ENCODE results near the gene TES.

TES gene

DNA sequence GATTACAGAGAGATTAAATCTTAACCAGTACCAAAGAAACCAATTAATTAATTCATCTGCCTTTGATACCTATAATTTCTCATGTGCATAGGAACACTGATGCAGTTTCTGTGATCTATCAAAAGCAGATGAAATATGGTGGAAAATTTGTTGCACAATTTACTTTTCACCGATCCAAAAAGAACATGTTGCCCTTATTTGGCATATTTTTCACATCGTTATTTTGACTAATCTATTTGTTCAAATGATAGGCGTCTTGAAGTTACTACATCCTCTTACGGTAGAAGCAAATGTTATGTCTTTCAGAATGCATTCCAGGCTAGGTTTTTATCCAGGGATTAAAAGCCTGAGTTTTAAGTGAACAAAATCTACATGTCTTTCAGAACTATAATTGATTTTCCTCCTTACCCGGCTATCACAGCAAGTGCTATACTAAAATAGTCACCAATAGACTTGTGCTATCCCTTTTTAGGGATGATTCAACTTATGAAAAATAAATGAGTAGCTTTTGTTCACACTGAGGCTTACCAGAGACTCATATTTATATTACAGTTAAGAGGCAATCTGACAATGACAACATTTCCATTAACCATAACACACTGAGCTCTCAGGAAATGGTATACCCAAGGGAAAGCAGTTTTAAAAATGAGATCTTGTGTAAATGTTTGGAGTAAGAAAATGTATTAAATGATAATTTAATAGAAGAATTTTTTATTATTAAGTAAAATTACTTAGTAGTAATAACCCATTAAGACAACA, 16.8 kb upstream of the TES start:
- no peak for DNase-seq (ENCODE audit: low read depth in 3 of 3)

DNA sequence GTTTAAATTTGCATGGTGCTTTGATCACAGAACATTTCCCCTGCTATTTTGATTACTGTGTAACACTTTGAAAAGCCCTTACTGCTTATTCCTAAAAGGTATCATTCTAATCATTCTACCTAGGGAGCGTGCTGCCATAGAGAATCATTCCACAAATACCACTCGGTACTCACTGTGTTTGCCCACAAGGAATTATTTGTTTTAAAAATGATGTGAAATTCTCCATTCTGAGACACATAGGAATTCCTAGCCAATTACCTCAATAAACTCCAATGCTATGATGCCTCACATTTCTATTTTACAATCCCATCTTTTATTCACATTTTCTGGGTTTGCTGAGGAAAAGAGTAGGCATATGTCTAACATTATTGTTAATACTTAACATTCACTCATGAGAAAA, 16.2 kb upstream of the TES start:
- DNase-seq (ENCODE audit: low read depth in 3 of 3): no peak

DNA sequence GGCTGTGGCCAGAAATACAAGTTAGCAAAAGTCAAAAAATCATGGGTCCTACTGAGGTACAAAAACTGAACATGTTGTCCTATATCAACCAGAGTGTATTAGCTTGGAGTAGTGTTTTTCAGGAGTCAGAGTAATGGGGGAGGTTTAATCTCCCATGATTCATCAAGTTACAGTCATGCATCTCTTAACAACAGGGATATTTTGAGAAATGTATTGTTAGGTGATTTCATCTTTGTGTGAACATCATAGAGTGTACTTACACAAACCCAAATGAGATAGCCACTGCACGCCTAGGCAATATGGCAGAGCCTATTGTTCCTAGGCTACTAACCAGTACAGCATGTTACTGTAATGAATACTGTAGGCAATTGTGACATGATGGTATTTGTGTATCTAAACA, 14.9 kb upstream of the TES start:
- no peak for DNase-seq (ENCODE audit: low read depth in 3 of 3)

DNA sequence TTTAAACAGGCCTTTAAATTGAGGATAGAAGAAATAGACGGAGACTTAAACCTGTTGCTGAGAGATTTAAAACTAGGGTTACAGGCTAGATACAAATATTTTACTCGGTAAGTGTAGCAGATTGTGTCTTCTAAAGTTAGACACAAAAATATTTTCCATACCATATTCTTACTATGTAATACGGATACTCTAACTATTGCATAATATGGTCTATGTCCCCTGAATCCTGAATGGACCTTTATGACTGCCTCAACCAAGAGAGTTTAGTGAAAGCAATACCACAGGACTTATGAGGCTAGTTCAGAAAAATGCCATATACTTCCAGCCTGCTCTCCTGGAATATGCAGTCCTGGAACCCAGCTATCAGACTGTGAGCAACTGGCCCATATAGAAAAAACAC, 13.4 kb upstream of the TES start:
- DNase-seq (ENCODE audit: low read depth in 3 of 3): no peak

DNA sequence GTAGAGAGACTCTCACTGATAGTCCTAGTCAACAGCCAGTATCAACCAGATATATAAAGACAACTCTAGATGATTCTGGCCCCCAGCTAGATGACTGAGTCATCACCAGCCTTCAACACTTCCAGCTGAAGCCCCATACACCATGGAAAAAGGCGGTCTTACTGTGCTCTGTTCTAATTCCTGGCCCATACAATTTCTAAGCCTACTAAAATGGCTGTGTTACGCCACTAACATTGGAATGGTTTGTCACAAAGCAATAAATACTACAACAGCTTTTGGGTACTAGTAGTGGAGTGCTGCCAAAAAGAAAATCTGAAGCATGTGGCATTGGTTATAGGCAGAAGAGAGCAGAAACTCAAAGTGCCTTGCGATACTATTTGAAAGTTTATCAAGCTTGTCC, 13.0 kb upstream of the TES start:
- no peak for DNase-seq (ENCODE audit: low read depth in 3 of 3)

DNA sequence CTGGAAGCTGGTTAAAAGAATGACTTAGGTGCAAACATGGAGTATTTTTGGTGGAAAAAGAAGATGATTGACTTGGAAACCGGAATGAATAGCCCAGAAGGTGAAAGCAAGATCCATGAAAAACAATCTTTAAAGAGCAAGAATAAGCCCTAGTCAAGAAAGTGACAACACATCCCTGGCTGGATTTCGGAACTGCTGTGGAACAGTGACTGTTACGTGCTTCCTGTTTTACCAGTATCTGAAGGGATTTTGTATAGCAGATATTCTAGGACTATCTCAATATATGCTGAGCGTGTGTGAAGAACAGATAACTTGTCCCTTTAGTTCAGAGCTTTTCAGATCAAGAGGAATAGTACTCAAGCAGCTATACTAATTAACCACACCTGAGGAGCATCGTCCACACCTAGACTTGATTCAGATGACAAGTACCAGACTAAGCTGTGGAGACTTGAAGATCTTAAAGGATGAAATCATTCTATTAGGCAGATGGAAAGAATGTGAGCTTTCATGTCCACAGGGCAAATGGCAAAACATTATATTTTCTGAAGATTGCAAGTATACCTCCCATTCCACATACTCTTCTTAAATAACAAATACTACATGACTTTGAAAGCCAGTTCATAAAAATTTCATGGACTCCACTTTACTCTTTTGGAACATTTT, 11.5 kb upstream of the TES start:
- no peak for DNase-seq (ENCODE audit: low read depth in 3 of 3)

DNA sequence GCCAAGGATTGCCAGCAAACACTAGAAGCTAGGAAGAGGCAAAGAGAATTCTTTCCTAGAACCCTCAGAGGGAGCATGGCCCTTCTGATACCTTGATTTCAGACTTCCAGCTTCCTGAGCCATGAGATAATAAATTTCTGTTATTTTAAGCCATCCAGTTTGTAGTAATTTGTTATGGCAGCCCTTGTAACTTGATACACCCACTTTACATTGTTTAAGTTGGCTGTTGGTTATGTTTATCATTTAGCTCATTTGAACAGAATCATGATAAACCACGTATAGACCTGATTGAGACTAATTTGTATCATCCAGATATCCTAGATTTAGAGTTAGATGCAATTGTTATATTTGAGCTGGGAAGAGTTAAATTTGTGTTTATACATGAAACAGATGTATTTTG, 9.4 kb upstream of the TES start:
- no peak for DNase-seq (ENCODE audit: low read depth in 3 of 3)

DNA sequence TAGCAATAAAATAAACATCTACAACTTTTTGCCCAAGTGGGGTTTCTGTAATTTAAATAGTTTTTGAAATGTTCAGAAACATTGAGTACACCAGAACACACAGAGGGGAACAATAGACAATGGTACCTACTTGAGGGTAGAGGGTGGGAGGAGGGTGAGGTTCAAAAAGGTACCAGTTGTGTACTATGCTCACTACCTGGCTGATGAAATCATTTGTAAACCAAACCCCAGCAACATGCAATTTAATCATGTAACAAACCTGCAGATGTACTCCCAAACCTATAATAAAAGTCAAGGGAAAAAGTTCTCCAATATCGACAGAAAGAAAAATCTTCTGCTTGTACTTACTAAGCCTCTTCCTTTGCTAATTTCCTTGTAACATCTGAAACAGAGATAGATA, 4.2 kb upstream of the TES start:
- no peak for DNase-seq (ENCODE audit: low read depth in 3 of 3)

DNA sequence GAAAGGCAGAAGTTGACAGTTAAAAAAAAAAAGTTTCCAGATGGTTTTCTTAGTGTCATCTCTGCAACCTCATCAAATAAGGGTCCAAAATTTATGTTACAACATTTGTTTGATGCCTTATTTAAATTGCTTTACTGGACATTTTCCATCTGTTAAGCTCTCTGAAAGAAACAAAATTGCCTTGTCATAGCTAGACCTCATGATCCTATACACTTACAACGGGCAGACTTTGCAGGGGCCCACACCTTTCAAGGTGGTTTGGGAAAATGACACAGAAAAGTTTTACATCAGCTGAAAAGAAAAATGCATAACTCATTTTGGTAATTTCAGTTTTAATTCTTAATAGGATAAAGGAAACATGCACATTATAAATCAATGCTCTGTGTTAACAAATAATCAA, 1.4 kb upstream of the TES start:
- DNase-seq (ENCODE audit: low read depth in 3 of 3): no peak

DNA sequence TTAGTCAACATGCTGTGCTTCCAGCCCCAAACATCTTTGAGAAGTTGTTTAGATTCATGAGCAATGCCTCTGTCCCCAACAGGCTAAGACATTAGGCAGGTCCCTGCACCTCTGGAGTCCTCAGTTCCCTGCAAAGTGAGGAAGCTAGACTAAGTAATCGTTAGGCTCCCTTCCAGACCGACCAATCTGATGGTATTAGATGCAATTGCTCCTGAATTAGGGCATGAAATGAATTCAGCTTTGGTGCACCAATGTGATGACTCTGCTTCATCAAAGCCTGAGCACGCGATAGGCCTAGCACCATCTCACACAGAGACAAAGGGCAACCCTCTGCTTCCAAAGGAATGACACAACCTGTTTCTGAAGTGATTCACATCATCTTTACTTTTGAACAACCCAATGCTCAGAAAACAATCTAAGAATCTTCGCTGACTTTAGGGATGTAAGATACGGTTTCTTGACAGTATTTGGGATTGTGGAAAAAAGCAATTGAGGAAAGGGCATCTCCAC, 723 bp upstream of the TES start:
- no peak for DNase-seq (ENCODE audit: low read depth in 3 of 3)

DNA sequence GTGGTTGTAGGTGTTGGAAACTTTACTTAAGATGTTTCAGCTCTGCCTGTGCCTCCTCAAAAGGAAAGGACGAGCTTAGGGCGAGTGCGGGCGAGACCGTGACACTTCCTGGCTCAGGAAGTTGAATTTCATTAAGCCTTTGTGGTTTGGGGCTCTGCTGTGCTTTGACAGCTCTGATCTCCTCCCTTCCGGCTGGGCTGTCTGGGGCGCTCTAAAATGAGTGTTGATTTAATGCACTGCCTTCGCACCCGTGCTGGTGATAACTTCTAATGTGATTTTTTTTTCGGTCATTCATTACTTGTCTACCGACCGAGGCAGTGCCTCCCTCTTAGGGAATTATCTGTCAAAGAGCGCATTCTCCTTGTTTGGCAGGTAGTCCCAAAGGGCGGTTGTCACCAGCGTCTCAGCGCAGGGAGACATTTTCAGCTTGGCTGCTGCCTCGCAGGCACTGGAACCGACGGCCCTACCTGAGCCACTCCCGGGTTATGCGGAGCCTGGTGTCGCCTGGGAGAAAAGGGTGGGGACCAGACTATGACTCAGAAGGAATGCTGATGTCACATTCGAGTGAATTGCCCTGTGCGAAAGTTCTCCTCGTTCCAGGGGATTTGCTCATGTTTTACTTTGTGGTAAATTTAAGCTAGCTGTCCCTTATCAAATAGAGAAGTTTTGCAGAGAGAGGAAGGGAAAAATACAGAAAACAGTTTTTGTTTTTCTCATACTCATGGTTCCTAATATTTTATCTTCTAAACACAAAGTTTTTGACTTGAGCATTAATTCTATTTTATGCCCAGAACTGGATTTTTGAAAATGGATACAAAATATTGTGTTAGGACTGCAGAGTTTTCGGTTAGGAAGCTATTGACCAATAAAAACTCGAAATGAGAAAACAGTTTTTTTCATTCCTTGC, 920 bp downstream of the TES start:
- peak; percentile 47 to 66 (median 57) for DNase-seq (ENCODE audit: low read depth in 3 of 3)

DNA sequence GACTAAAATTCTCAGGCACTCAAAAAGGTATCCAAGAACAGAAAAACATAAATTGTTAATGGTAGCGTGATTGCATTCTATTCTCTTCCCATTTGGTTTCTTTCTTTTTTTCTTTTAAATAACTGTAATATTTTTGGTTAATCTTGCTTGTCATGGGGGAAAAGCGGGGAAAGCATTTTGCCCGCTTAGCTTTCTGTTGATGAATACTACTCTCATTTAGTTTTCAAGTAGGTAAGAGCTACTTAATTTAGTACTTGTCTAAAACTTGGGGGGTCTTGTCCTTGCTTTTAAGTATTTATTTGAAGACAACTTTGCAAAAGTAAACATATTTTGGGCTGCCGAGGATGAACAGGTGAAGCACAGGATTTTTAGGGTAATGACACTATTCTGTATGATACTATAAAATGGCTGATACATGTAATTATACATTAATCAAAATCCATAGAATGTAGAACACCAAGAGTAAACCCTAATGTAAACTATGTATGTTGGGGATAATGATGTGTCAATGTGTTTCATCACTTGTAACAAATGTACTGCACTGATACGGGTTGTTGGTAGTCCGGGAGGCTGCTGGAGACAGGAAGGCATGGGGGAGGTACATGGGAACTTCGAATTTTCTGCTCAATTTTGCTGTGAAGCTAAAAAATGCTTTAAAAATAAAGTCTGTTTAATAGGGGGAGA, 1.7 kb downstream of the TES start:
- no peak for DNase-seq (ENCODE audit: low read depth in 3 of 3)

DNA sequence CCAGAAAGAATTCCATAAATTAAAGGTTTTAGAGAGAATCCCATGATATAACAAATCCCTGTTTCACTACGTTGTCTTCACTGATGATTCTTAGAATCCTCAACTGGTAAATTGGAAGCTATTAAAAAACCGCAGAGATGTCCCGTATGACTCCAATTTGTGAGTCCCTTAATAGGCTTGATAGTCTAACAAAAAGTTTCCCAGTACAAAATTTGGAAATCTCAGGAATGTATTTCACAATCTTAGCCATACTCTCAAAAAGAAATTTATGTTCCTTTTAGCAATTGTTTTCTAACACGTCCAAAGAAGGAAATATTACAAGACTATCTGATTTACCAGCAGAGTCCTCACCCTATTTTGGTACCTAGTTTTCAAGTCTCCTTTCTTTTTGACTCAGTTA, 2.5 kb downstream of the TES start:
- no peak for DNase-seq (ENCODE audit: low read depth in 3 of 3)

DNA sequence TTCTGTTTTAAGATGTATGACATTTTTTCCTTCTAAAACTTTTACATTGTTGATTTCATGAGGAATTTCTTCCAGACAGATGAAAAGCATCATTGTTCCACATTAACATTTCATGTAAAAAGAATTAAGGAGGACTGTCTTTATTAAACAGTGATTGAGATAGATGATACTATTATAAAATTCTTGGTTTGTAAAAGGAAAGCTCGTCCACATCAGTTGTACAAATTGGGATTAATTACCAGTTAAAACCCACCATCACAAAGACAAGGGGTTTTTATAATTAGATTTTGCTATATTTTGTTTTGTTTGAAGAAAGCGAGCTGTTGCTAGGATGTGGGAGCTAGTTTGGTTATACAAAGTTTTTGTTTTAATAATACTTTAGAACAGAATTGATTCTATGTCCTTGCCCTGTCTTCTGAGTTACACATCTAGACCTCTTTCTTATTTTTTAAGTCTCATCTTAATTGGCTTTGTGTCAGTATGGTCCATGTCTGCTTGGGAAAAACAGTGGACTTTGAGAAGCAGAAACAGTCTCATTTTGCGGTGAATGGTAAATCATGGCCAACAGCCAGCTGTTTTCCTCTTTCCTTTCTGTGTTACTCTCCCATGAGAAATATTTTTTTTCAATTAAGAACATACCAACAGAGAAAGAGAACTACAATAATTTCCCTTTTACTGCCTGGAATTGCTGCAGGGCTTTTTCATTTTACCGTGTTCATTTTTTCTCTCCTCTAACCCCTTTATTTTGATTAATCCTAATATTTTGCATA, 3.2 kb downstream of the TES start:
- DNase-seq (ENCODE audit: low read depth in 3 of 3): no peak

DNA sequence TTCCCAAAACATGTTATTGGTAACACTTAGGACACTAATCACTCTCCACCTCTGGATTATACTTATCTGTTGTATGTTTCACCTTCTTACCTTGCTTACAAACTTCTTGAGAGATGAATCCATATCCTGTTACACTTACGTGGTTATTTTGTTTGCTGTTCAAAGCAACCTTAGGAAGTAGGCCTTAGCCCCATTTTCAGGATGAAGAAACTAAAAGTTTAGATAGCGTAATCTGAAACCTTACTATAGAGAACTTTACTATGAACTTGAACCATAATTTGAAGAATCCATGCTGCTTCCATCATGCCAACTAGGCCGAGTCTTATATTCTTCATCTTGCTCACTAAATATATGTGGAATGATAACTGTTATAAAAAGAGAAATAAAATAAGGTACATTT, 4.6 kb downstream of the TES start:
- no peak for DNase-seq (ENCODE audit: low read depth in 3 of 3)

DNA sequence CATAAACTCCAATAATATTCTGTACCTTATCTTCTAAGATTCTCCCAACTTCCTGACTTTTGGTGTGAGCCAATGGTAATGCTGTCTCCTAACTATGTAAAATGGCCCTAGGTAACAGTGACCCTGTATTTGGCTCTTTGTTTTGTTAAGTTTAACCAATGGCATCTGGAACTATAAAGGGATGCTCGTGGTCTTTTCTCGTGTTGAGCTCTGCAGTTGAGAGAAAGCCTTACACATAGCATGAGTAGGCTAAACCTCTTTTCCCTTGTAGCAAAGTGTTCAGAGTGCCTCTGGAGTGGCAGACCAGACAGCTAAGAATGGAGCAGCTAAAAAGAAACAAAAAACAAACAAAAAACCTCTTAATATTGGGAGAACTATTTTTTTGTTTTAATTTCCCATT, 5.2 kb downstream of the TES start:
- no peak for DNase-seq (ENCODE audit: low read depth in 3 of 3)

DNA sequence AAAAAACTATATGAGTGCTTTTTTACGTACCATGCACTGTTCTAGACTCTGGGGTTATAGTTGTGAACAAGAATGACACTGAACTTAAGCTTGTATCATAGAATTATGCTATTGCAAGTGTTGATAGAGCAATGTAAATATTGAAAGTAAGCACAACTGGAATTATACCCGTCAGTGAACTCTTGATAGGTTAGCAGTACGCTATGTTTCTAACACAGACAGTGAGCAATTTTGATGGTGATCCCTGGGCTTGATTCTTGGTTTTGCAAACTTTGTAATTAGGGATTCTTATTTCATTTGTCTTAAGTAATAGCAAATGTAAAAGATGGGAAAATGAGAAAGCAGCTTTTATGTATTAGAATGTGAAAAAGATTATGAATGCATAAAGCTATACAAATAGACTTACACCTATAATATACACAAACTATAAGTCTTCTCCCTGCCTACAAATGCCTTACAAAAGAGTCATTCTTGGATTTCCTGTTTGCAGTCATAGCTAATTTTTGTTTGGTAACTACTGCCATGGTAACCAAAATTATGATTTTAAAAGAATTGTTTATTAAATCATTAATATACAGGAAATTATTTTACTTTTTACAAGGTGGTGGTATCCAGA, 6.7 kb downstream of the TES start:
- no peak for DNase-seq (ENCODE audit: low read depth in 3 of 3)

DNA sequence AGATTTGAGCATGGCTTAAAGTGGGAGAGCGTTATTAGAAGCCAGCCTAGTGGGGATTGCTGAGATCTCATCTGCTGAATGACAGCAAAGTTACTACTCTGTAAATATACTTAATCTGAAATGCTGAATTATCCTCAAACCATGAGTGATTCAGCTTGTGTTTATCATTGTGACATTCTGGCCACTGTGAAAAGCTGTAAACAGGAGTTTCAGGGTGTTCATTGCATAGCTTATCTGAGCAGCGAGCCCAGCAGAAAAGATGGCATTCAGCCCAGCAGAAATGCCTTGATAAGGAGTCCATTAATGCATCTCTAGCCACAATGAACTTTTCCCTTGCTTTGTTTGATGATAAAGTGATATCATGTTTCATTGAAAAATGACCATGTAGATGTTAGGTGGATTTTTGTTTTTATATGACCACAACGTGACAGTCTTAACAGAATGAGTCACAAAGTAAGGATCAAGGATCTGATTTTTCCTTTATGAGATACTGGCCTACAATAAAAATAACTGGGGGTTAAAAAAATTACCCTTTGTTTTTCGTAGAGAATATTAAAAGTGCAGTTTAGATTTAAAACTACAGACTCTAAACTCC, 7.8 kb downstream of the TES start:
- DNase-seq (ENCODE audit: low read depth in 3 of 3): no peak

DNA sequence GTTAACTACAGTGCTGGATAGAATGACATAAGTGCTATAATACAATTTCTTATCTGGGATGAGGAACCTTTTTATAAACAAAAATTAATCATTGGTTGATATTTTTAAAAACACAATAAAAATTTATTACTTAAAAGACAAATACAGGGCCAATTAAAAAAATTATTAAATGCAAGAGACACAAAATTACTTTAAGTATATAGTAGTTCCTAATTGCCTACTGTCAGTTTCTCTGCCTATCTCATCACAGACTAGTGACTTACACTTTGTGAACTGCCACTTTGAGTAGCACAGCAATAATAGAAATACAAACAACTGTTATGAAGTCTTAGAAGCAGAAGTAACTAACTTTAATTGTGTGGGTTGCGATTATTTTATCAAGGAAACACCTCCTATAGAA, 8.4 kb downstream of the TES start:
- DNase-seq (ENCODE audit: low read depth in 3 of 3): no peak

DNA sequence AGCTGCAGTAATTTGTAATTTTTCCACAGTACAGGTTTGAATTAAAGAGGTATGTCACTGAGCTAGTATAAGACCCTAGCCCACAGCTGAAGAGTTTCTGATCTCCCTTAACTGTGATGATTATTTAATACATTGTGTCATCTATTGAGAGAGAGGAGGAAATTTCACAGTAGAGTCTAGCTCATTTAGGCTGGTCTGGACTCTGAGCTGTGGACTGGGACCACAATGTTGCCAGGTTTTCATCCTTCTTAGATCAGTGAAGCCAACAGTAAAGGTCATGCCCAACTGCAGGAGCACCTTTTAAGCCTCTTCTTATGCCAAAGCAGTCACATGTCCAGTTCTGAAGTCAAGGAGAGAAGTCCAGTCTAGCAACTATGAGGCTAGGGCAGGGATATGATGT, 8.9 kb downstream of the TES start:
- DNase-seq (ENCODE audit: low read depth in 3 of 3): no peak
